Parathyroid adenoma (tissue), 2 donors: Measurements from ENCODE around the gene NHLH1.

Experiments used
- H2AFZ ChIP-seq: fragments of 300-600 bp; sonication (generic); one replicate; pipeline ENCODE4 v1.7.0; 2017; ENCODE audit warnings: antibody characterized with exemption, mild to moderate bottlenecking
- H3K27ac ChIP-seq: fragments of 300-600 bp; sonication (generic); one replicate; pipeline ENCODE4 v1.7.0; 2017
- H3K27me3 ChIP-seq: fragments of 300-600 bp; sonication (generic); one replicate; pipeline ENCODE4 v1.7.0; 2017; ENCODE audit warnings: low read length; ENCODE audit not compliant: control insufficient read depth, insufficient read depth
- H3K36me3 ChIP-seq: fragments of 300-600 bp; sonication (generic); one replicate; pipeline ENCODE4 v1.7.0; 2017; ENCODE audit warnings: low read length; ENCODE audit not compliant: control insufficient read depth, insufficient read depth
- H3K4me1 ChIP-seq: fragments of 300-600 bp; sonication (generic); one replicate; pipeline ENCODE4 v1.7.0; 2017; ENCODE audit warnings: control low read depth
- H3K4me2 ChIP-seq: fragments of 300-600 bp; sonication (generic); one replicate; pipeline ENCODE4 v1.7.0; 2017; ENCODE audit warnings: low read length
- H3K4me3 ChIP-seq: fragments of 300-600 bp; sonication (generic); one replicate; pipeline ENCODE4 v1.7.0; 2017; ENCODE audit warnings: low read depth, low read length
- H3K79me2 ChIP-seq: fragments of 300-600 bp; sonication (generic); one replicate; pipeline ENCODE4 v1.7.0; 2017; ENCODE audit warnings: control low read depth
- H3K9ac ChIP-seq: fragments of 300-600 bp; sonication (generic); one replicate; pipeline ENCODE4 v1.7.0; 2017; ENCODE audit warnings: mild to moderate bottlenecking
- H3K9me3 ChIP-seq: fragments of 300-600 bp; sonication (generic); one replicate; pipeline ENCODE4 v1.7.0; 2017; ENCODE audit warnings: low read length; ENCODE audit not compliant: control insufficient read depth
- TF ChIP-seq, protein P1 (sequence below): fragments of 300-600 bp; sonication (generic); IDR thresholded peaks from one replicate; pipeline ENCODE4 v1.7.0; 2017; ENCODE audit warnings: antibody characterized with exemption, mild to moderate bottlenecking
- donor health status: primary hyperparathyroidism.

Gene NHLH1

DNA sequence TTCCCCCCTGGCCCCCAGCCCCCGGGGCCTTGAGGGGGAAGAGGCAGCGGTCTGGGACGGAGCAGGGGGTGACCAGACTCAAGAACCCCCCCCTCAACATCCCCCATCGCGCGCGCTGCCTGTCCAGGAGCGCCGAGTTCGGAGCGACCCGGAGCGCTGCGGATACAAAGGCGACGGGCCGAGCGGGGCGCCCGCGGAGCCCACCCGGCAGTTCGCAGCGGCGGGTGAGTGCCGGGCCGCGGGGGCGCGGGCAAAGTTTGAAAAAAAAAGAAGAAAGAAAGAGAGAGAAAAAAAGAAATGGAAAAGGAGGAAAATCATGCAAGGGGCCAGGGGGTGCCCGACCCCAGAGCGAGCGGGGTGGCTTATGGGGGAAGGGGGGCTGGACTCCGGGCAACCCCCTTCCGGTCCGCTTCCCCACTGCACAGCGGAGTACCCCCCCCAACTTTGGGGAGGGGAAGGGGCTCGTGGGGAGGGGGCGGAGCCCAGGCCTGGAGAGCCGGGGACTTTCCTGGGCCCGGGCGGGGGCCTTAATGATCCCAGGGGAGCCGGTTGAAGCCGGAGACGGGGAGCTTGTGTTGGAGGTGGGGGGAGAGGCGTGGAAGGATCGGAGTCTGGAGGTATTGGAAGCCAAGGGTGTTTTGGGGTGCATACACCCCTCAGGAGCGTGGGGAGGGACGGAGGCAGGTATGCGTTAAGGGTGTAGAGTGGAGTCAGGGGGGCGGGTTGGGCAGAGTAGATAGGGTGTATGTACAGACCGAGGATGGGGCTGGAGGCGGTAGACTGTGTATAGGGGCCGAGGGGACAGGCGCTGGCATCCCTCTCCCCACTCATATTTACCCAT lies 34.0 kb downstream of the NHLH1 start:
- H3K9me3 ChIP-seq = no peaks in the 10 kb centered on the region
- H3K9ac ChIP-seq = peak overlapping the region; percentile 28
- no peaks in the 10 kb centered on the region for H3K79me2 ChIP-seq
- peaks cover 3% of the 10 kb centered on the region for H3K4me1 ChIP-seq
- no peaks in the 10 kb centered on the region for H3K36me3 ChIP-seq
- peak overlapping the region; percentile 94 for H2AFZ ChIP-seq
- TF ChIP-seq, protein P1, sequence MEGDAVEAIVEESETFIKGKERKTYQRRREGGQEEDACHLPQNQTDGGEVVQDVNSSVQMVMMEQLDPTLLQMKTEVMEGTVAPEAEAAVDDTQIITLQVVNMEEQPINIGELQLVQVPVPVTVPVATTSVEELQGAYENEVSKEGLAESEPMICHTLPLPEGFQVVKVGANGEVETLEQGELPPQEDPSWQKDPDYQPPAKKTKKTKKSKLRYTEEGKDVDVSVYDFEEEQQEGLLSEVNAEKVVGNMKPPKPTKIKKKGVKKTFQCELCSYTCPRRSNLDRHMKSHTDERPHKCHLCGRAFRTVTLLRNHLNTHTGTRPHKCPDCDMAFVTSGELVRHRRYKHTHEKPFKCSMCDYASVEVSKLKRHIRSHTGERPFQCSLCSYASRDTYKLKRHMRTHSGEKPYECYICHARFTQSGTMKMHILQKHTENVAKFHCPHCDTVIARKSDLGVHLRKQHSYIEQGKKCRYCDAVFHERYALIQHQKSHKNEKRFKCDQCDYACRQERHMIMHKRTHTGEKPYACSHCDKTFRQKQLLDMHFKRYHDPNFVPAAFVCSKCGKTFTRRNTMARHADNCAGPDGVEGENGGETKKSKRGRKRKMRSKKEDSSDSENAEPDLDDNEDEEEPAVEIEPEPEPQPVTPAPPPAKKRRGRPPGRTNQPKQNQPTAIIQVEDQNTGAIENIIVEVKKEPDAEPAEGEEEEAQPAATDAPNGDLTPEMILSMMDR = no peak
- H3K27ac ChIP-seq = no peak overlapping the region
- H3K4me2 ChIP-seq = peak overlapping the region; percentile 98
- H3K4me3 ChIP-seq = peak overlapping the region; percentile 86
- no peaks in the 10 kb centered on the region for H3K27me3 ChIP-seq

DNA sequence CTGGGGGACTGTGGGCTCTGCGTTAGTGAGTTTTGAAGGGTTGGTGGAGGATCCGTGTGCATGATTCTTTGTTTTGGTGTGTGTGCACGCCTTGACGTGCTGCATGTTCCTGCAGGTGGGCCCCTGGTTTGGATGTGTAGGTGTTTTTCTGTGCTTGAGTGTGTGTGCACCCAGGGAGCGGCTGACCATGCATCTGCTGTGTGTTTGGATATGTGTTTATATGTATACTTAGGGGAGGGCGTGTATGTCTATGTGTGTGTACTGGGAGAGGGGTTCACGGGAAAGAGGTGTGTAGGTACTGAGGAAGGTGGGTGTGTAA lies 34.6 kb downstream of the NHLH1 start:
- TF ChIP-seq, protein P1 = no peak
- Histone ChIP-seq H3K79me2 (no peaks in the 10 kb centered on the region), H3K4me1 (peaks cover 3% of the 10 kb centered on the region), H3K9ac (no peak overlapping the region), H3K27me3 (no peaks in the 10 kb centered on the region), H3K36me3 (no peaks in the 10 kb centered on the region), H2AFZ (peak overlapping the region; percentile 94), H3K4me2 (peak overlapping the region; percentile 98), H3K27ac (no peak overlapping the region), H3K4me3 (peak overlapping the region; percentile 86), H3K9me3 (no peaks in the 10 kb centered on the region)

DNA sequence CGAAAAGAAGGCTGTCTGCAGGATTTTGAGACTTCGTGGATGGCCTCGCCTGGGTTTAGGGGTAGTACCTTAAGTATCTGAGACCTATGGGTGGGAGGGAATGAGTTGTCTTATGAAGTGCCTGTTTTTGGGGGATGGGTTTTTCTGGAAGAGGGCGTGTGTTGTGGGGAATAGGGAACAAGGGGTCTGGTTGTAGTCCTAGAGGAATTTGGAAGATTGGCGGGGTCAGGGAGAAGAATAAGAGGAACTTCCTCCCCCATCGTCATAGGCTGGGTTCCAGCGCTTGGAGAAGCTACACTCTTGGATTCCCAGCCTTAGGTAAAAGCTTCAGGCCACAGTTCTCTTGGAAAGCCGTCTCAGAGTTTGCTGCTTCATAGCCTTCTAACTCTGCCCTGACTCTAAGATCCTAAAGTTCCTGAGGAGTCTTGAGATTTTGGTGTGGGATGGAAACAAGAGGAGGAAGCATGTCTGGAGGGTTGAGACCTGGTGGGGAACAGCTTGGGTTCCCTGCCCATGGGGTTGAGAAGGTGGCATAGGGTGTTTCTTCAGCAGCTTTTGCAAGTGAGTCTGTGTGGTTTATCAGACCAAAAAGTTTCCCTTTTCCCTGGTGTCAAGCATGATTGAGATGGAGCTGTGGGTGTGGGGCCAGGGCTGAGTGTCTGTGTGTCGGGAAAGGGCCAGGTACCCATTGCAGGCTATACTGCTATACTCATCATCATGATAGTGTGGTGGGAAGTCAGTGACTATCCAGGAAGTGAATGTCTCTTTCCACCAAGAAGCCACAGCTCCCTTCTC lies 35.3 kb downstream of the NHLH1 start:
- H3K4me1 ChIP-seq = peaks cover 3% of the 10 kb centered on the region
- no peaks in the 10 kb centered on the region for H3K9me3 ChIP-seq
- H3K9ac ChIP-seq = no peak overlapping the region
- no peak overlapping the region for H2AFZ ChIP-seq
- no peaks in the 10 kb centered on the region for H3K36me3 ChIP-seq
- H3K27me3 ChIP-seq = no peaks in the 10 kb centered on the region
- no peak overlapping the region for H3K4me2 ChIP-seq
- TF ChIP-seq, protein P1 = no peak
- H3K4me3 ChIP-seq = no peak overlapping the region
- no peaks in the 10 kb centered on the region for H3K79me2 ChIP-seq
- no peak overlapping the region for H3K27ac ChIP-seq

DNA sequence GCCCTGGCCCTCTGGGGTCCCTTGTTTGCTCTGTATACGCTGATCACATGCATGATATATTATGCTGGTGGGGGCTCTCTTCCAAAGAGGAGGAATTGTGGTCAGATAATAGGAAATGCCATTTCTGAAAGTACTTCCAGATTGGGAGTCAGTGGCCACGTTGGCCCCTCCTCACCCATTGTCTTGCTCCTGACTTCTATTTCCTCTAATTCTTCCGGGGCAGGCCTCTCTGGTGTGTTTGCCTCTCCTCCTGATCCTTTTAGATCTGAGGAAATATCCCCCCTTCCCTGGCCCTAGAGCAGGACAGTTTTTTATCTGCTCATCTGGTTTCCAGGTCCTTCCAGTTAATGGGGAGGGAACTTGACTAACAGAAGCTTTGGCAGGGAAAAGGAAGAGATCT lies 36.4 kb downstream of the NHLH1 start:
- Histone ChIP-seq H3K4me3 (no peak overlapping the region), H3K4me2 (no peak overlapping the region), H3K9me3 (no peaks in the 10 kb centered on the region), H3K27me3 (no peaks in the 10 kb centered on the region), H3K4me1 (peaks cover 3% of the 10 kb centered on the region), H3K9ac (no peak overlapping the region), H2AFZ (no peak overlapping the region), H3K27ac (no peak overlapping the region), H3K79me2 (no peaks in the 10 kb centered on the region), H3K36me3 (no peaks in the 10 kb centered on the region)
- TF ChIP-seq, protein P1 = no peak
